ENCODE measurements around the gene MAPK8IP2.
"Not testable (repeated sequence)": the region's sequence is repeated elsewhere in the genome, so short reads cannot be mapped to it uniquely, and the experiment has no call there.

The MAPK8IP2 gene

GRCh38 chr22:50656122-50657070, 55.8 kb downstream of the MAPK8IP2 start:
- Histone ChIP-seq H3K9me3 (ENCODE audit: control insufficient read depth, low read length) (no peaks in the 10 kb centered on the region), H3K9ac (ENCODE audit: low read length) (peak overlapping the region; percentile 37), H3K36me3 (ENCODE audit: control insufficient read depth, insufficient read depth, low read length, severe bottlenecking) (no peaks in the 10 kb centered on the region), H3K4me1 (ENCODE audit: control insufficient read depth, insufficient read depth, low read length) (peaks cover 30% of the 10 kb centered on the region), H3K4me3 (ENCODE audit: low read length) (no peak overlapping the region), H3K27me3 (replicated peaks; ENCODE audit: control insufficient read depth, insufficient read depth, low read length) (no peaks in the 10 kb centered on the region)
- peak; percentile 38 for DNase-seq (ENCODE audit: low read depth)

- H3K9ac ChIP-seq (ENCODE audit: low read length), result no peak overlapping the region
- no peak overlapping the region for H3K4me3 ChIP-seq (ENCODE audit: low read length)
- H3K27me3 ChIP-seq (replicated peaks; ENCODE audit: control insufficient read depth, insufficient read depth, low read length), result no peaks in the 10 kb centered on the region
- no peak for DNase-seq (ENCODE audit: low read depth)
- H3K9me3 ChIP-seq (ENCODE audit: control insufficient read depth, low read length), result no peaks in the 10 kb centered on the region
- peaks cover 30% of the 10 kb centered on the region for H3K4me1 ChIP-seq (ENCODE audit: control insufficient read depth, insufficient read depth, low read length)
- H3K36me3 ChIP-seq (ENCODE audit: control insufficient read depth, insufficient read depth, low read length, severe bottlenecking), result no peaks in the 10 kb centered on the region
These were observed 57.3 kb downstream of the MAPK8IP2 start for GRCh38 chr22:50657925-50658324.

GRCh38 chr22:50659711-50660110, 59.1 kb downstream of the MAPK8IP2 start:
- H3K4me3 ChIP-seq (ENCODE audit: low read length); DNase-seq (ENCODE audit: low read depth); H3K36me3 ChIP-seq (ENCODE audit: control insufficient read depth, insufficient read depth, low read length, severe bottlenecking); H3K27me3 ChIP-seq (replicated peaks; ENCODE audit: control insufficient read depth, insufficient read depth, low read length); H3K9me3 ChIP-seq (ENCODE audit: control insufficient read depth, low read length); H3K9ac ChIP-seq (ENCODE audit: low read length): not testable (repeated sequence)
- peaks cover 30% of the 10 kb centered on the region for H3K4me1 ChIP-seq (ENCODE audit: control insufficient read depth, insufficient read depth, low read length)

- Histone ChIP-seq H3K9ac (ENCODE audit: low read length) (no peak overlapping the region), H3K4me1 (ENCODE audit: control insufficient read depth, insufficient read depth, low read length) (peaks cover 30% of the 10 kb centered on the region), H3K36me3 (ENCODE audit: control insufficient read depth, insufficient read depth, low read length, severe bottlenecking) (no peaks in the 10 kb centered on the region), H3K27me3 (replicated peaks; ENCODE audit: control insufficient read depth, insufficient read depth, low read length) (no peaks in the 10 kb centered on the region), H3K9me3 (ENCODE audit: control insufficient read depth, low read length) (no peaks in the 10 kb centered on the region), H3K4me3 (ENCODE audit: low read length) (no peak overlapping the region)
- no peak for DNase-seq (ENCODE audit: low read depth)
These were observed 59.7 kb downstream of the MAPK8IP2 start for GRCh38 chr22:50660306-50660705.
